PC-3 (cell line): ENCODE data around the gene WDFY4. TPM values are rescaled to one million over a fixed set of nuclear protein-coding genes. Genes with fewer than 3 reads are reported as not detected.
"Not testable (repeated sequence)": the region's sequence is repeated elsewhere in the genome, so short reads cannot be mapped to it uniquely, and the experiment has no call there.

Experiments used
- ATAC-seq: fragments of 200-7000 bp; cut with Tn5 transposase; 2 replicates; pipeline ENCODE4 v1.9.1; 2020; ENCODE audit warnings: mild to moderate bottlenecking, moderate library complexity
- BruUV-seq: library from RNA; stranded (reverse); fragments of 400-500 nt; replicated peaks from 2 replicates; lab custom pipeline; 2021; lab: Mats Ljungman, UMichigan
- CTCF ChIA-PET: fragments of 300-600 bp; sonication (Branson Sonifier 250); formaldehyde crosslinking; loops from one replicate; lab custom pipeline; 2022; ENCODE audit warnings: antibody characterized with exemption; lab: Charles Lee
- POLR2A ChIA-PET: fragments of 300-600 bp; sonication (Branson Sonifier 250); formaldehyde crosslinking; loops from one replicate; lab custom pipeline; 2022; ENCODE audit warnings: antibody characterized with exemption; ENCODE audit not compliant: unreplicated experiment; lab: Charles Lee
- DNase-seq: peaks from one replicate; pipeline ENCODE4 v3.0.0-alpha.2; 2015
- H2AFZ ChIP-seq: fragments of 300-600 bp; sonication (generic); 2 replicates; pipeline ENCODE4 v1.6.0; 2016; ENCODE audit warnings: antibody characterized with exemption, low read length
- H3F3A ChIP-seq: fragments of 300-600 bp; sonication (generic); one replicate; pipeline ENCODE4 v1.6.0; 2017; ENCODE audit warnings: antibody characterized with exemption, low read length, control low read depth, mild to moderate bottlenecking; ENCODE audit not compliant: unreplicated experiment
- H3K27ac ChIP-seq: fragments of 300-600 bp; sonication (generic); 2 replicates; pipeline ENCODE4 v1.5.1; 2016; ENCODE audit warnings: mild to moderate bottlenecking, low read length
- H3K27me3 ChIP-seq: fragments of 300-600 bp; sonication (generic); 2 replicates; pipeline ENCODE4 v1.6.1; 2016; ENCODE audit warnings: low read length, mixed read lengths
- H3K36me3 ChIP-seq: fragments of 300-600 bp; sonication (generic); 2 replicates; pipeline ENCODE4 v1.6.1; 2016; ENCODE audit warnings: low read depth, mixed run types, low read length, mixed read lengths
- H3K4me1 ChIP-seq: fragments of 300-600 bp; sonication (generic); 2 replicates; pipeline ENCODE4 v1.5.1; 2016; ENCODE audit warnings: low read length; ENCODE audit not compliant: insufficient read depth
- H3K4me2 ChIP-seq: fragments of 300-600 bp; sonication (generic); 2 replicates; pipeline ENCODE4 v1.6.0; 2016; ENCODE audit warnings: low read length
- H3K4me3 ChIP-seq: fragments of 300-600 bp; sonication (generic); 2 replicates; pipeline ENCODE4 v1.5.1; 2016; ENCODE audit warnings: mild to moderate bottlenecking, low read length, mixed read lengths
- H3K79me2 ChIP-seq: fragments of 300-600 bp; sonication (generic); 2 replicates; pipeline ENCODE4 v1.6.1; 2017; ENCODE audit warnings: low read length, mixed read lengths
- H3K9ac ChIP-seq: fragments of 300-600 bp; sonication (generic); 2 replicates; pipeline ENCODE4 v1.6.0; 2016; ENCODE audit warnings: mild to moderate bottlenecking, low read length
- H3K9me2 ChIP-seq: fragments of 300-600 bp; sonication (generic); replicated peaks from 2 replicates; pipeline ENCODE4 v1.6.1; 2016; ENCODE audit warnings: mixed run types, low read length, mixed read lengths
- H3K9me3 ChIP-seq: fragments of 300-600 bp; sonication (generic); 2 replicates; pipeline ENCODE4 v1.6.1; 2016; ENCODE audit warnings: low read length, mixed read lengths
- H4K20me1 ChIP-seq: fragments of 300-600 bp; sonication (generic); 2 replicates; pipeline ENCODE4 v1.6.1; 2016; ENCODE audit warnings: low read length, mixed read lengths
- EZH2 ChIP-seq: fragments of 300-600 bp; sonication (generic); IDR thresholded peaks from one replicate; pipeline ENCODE4 v1.6.1; 2017; ENCODE audit warnings: antibody characterized with exemption, mild to moderate bottlenecking, low read length; ENCODE audit not compliant: unreplicated experiment
- EZH2phosphoT487 ChIP-seq: fragments of 300-600 bp; sonication (generic); IDR thresholded peaks from 2 replicates; pipeline ENCODE4 v1.6.1; 2018; ENCODE audit warnings: mild to moderate bottlenecking, antibody characterized with exemption, low read length, borderline replicate concordance
- intact Hi-C: fragments of 100-400 bp; cut with micrococcal nuclease; formaldehyde crosslinking; loops from 2 replicates; pipeline ENCODE4 v1.9.0; 2023
- total RNA-seq: library from RNA; depleted of rRNA; stranded (reverse); fragments of >200 nt; gene quantifications from 2 replicates; pipeline ENCODE4 v1.2.3, GENCODE V29; 2014
- TF ChIP-seq, protein P1 (sequence below): fragments of 300-600 bp; sonication (generic); conservative IDR thresholded peaks from 2 replicates; pipeline ENCODE4 v1.5.1; 2017; ENCODE audit warnings: antibody characterized with exemption, low read depth, mild to moderate bottlenecking, low read length

WDFY4 gene
- total RNA-seq, 1 experiment from 2014 or later = not detected

DNA sequence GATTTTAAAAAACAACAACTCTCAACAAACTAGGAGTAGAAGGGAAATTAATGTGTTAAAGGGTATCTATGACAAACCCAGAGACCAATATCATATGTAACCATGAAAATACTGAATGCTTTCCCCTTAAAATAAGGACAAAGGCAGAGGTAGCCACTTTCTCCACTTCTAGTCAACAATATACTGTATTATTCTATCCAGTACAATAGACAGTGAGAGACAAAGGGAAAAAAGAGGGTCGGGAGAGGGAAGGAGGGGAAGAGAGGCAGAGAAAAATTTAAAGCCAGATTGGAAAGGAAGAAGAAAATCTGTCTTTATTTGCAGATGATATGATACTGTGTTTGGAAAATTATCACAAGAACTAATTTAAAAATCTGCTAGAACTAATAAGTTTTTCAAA is 39.1 kb upstream of the WDFY4 start:
- TF ChIP-seq EZH2phosphoT487 (no peak), EZH2 (no peak)
- TF ChIP-seq, protein P1, sequence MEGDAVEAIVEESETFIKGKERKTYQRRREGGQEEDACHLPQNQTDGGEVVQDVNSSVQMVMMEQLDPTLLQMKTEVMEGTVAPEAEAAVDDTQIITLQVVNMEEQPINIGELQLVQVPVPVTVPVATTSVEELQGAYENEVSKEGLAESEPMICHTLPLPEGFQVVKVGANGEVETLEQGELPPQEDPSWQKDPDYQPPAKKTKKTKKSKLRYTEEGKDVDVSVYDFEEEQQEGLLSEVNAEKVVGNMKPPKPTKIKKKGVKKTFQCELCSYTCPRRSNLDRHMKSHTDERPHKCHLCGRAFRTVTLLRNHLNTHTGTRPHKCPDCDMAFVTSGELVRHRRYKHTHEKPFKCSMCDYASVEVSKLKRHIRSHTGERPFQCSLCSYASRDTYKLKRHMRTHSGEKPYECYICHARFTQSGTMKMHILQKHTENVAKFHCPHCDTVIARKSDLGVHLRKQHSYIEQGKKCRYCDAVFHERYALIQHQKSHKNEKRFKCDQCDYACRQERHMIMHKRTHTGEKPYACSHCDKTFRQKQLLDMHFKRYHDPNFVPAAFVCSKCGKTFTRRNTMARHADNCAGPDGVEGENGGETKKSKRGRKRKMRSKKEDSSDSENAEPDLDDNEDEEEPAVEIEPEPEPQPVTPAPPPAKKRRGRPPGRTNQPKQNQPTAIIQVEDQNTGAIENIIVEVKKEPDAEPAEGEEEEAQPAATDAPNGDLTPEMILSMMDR = no peak

DNA sequence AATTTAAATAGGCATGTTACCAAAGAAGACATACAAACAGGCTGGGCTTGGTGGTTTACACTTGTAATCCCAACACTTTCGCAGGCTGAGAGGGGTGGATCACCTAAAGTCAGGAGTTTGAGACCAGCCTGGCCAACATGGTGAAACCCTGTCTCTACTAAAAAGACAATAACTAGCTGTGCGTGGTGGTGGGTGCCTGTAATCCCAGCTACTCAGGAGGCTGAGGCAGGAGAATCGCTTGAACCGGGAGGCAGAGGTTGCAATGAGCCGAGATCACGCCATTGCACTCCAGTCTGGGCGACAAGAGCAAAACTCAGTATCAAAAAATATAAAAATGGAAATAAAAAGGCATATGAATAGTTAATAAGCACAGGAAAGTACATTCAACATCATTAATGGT is 37.6 kb upstream of the WDFY4 start:
- H3K27ac ChIP-seq, H3K9ac ChIP-seq, ATAC-seq, H2AFZ ChIP-seq, H3K4me3 ChIP-seq, H3K4me1 ChIP-seq, H3K79me2 ChIP-seq, POLR2A ChIA-PET, intact Hi-C loops, H3K9me2 ChIP-seq, H4K20me1 ChIP-seq, BruUV-seq, H3K4me2 ChIP-seq, DNase-seq, H3K36me3 ChIP-seq, H3K27me3 ChIP-seq, H3F3A ChIP-seq, CTCF ChIA-PET, H3K9me3 ChIP-seq: not testable (repeated sequence)

More for the DNA sequence above, 39.1 kb upstream of the WDFY4 start:
- POLR2A ChIA-PET = no interaction called here
- CTCF ChIA-PET = no interaction called here
- H3K27ac ChIP-seq = no peak overlapping the region
- no peaks in the 10 kb centered on the region for H3K9me2 ChIP-seq
- H3K36me3 ChIP-seq = no peaks in the 10 kb centered on the region
- 0 out of 2 replicates have a peak, but pooled peaks cover 4% of the 10 kb centered on the region for H4K20me1 ChIP-seq
- H3K4me3 ChIP-seq = no peak overlapping the region
- no TSS peak for BruUV-seq
- H3K79me2 ChIP-seq = no peaks in the 10 kb centered on the region
- no peak overlapping the region for H3K9ac ChIP-seq
- H2AFZ ChIP-seq = no peak overlapping the region
- 0 out of 2 replicates have a peak, but pooled peaks cover 7% of the 10 kb centered on the region for H3K9me3 ChIP-seq
- intact Hi-C loops = no loop called here
- DNase-seq (no peak), ATAC-seq (no peak)
- 0 out of 2 replicates have a peak, but pooled peaks cover 2% of the 10 kb centered on the region for H3K27me3 ChIP-seq
- no peaks in the 10 kb centered on the region for H3K4me1 ChIP-seq
- no peaks in the 10 kb centered on the region for H3F3A ChIP-seq
- no peak overlapping the region for H3K4me2 ChIP-seq

DNA sequence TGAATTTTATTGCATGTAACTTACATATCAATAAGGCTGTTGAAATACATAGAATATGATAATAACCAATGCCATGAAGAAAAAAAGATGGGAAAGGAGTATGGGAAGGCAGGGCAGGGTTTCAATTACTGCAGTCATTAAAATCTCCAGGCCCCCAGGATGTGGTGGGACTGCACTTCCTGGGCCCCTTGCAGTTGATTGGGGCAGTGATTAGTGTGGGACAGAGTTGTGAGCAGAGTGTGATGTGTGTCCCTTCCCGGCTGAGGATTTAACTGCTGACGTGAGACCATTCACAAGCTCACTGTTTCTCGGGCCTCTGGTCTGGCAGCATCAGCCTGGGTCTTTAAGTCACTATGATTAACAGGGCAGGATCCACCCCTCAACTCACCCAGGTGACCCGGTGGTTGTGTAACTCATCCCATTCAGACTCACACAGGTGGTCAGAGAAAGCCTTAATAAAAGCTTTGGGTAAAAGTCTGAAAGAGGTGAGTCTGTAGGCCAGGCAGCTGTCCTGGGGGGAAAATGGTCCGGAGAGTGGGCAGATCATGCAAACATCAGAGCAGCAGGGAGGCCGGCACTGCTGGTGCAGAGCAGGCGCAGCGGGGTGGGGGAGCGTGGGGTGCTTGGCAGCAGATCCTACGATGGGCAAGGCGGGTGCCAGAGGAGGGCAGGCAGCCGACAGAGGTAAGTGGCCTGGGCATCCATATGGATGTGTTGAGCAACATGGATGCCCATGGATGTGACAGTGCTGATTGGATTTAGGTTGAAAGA is 36.3 kb upstream of the WDFY4 start:
- no peak overlapping the region for H3K27ac ChIP-seq
- no peaks in the 10 kb centered on the region for H3K4me1 ChIP-seq
- H3F3A ChIP-seq = no peaks in the 10 kb centered on the region
- 0 out of 2 replicates have a peak, but pooled peaks cover 4% of the 10 kb centered on the region for H4K20me1 ChIP-seq
- CTCF ChIA-PET = interaction anchor here (0.6 kb wide), 1 partner anchor 12 kb away, joined by 3 read pairs; no protein-coding TSS in a partner anchor
- no peaks in the 10 kb centered on the region for H3K36me3 ChIP-seq
- no peaks in the 10 kb centered on the region for H3K79me2 ChIP-seq
- no peak overlapping the region for H3K4me3 ChIP-seq
- no peak overlapping the region for H3K4me2 ChIP-seq
- no TSS peak for BruUV-seq
- H3K9me3 ChIP-seq = no peaks in the 10 kb centered on the region
- no peak for ATAC-seq
- no peak overlapping the region for H2AFZ ChIP-seq
- POLR2A ChIA-PET = no interaction called here
- intact Hi-C loops = no loop called here
- no peak overlapping the region for H3K9ac ChIP-seq
- no peaks in the 10 kb centered on the region for H3K9me2 ChIP-seq
- TF ChIP-seq, protein P1 = no peak
- TF ChIP-seq EZH2 (no peak), EZH2phosphoT487 (no peak)
- 0 out of 2 replicates have a peak, but pooled peaks cover 2% of the 10 kb centered on the region for H3K27me3 ChIP-seq
- no peak for DNase-seq
